Measurements from ENCODE around the gene COL9A1.

The COL9A1 gene

DNA sequence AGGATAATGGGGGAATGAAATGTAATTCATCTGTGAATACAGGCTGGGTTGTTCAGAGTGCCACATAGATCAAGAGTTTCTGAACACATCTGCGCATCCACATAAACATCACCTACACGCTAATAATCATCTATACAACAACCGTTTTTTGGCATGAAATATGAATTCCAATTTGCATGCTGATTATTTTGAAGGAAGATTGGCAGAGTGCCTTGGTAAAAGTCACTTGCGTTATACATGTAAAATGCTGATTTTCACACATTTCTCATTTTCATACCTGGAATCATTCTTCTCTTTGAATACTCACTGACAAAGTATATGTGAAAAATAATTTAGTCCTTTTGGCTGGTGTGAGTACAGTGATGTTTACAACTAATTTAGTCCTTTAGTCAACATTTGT, 17.7 kb downstream of the COL9A1 start:
- DNase-seq: no peak

DNA sequence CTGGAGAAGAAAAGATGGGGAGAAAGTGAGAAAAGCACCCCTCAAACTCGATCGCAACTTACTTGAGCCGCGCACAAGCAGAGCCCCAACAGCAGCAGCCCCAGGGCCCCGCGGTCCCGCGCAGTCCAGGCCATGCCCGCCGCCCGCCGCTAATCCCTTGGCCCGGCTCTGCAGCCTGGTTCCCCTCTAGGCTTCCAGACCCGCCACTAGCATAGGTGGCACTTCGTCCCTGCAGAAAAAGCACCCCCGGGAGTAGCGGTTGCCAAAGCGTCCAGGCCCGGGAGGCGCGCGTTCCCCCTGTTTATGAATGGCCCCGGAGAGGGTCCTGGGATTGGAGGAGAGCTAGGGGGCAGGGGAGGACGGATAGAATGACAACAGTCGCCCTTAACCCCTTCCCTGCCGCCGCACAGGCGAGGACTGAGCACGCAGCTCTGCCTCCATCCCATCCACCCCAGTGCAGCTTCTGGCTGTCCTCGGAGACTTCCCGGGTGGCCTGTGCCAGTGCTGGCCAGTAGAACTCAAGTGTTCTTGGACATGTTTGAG, 19.9 kb downstream of the COL9A1 start:
- no peak for DNase-seq

DNA sequence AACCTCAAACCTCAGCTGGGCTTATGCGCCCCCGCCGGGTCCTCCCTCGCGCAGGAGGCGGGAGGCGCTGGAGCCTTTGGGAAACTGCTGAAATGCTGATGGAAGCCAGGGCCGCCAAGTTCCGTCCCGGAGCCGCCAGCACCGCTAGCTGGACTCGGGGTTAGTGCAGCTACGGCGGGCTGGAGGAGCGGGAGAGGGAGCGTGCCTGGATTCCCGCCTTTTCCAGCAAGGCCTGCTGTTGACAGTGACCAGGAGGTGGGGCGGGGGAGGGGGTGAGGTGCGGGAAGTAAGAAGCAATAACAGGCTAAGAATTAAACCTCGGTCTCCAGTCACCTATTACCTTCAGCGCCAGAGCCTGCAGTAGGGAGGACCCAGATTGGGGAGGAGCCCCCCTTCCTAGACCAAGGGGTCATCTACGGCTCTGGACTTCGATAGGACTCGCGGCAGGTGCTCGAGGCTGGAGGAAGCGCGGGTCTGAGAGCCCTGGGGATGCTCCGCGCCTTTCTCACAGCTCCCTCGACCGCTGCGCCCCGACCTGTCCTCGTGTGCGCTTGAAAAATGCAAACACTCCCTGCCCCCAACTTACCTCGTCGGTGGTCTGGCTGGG, 20.5 kb downstream of the COL9A1 start:
- DNase-seq: no peak

DNA sequence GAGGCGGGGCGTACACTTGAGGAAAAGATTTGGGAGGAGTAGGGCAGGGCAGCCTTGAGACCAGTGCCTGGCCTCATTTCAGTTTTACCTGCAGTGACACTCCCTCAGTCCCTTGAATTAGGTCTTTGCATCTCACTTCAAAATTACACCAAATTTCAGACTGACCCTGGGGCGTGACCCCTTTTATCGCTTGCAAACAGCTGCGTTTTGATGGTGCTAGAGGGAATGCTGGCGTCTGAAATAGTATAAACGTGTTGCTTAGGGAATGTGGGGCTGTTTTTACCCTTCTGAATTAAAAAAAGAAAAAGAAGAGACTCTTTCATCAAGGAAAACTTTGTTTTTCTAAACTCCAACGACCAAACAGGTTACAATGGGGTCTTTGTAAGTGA, 21.0 kb downstream of the COL9A1 start:
- no peak for DNase-seq

DNA sequence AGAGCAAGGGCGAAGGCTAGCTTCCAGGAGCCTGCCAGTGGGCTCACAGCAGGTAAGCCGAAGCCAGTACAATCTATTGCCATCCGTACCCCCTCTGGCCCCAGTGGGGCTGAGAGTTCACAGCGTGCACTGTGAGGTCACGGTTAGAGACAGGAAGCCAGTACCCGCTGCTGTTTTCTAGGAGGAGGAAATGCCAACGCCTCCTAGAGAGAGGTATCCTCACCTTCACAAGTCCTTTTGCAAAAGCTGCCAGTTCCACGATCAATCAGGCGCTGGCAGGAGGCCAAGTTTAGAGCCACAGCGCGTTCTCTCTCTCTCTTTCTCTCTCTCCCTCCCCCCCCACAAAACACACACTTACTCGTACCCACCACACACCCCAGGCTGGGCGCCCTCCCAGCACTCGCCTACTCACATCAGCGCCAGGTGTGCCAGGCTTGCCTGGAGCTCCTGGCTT, 22.5 kb downstream of the COL9A1 start:
- DNase-seq: no peak

DNA sequence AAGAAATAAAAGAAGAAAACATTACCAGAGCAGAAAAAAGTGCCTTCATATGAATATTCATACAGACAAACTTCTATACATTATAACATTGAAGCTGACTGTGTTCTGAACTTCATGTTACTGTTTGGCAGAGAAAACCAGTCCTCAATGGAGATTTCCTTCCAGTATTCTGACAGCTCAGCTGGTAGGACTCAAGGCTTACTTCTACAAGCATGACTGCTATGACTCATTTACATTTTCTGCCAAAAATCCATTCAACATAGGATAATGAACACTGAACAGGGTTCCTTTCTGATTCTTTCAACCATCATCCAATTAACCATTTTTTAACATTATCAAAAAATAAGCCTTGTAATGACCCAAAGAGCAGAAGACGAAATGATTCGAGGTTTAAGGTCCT, 25.4 kb downstream of the COL9A1 start:
- DNase-seq: no peak

DNA sequence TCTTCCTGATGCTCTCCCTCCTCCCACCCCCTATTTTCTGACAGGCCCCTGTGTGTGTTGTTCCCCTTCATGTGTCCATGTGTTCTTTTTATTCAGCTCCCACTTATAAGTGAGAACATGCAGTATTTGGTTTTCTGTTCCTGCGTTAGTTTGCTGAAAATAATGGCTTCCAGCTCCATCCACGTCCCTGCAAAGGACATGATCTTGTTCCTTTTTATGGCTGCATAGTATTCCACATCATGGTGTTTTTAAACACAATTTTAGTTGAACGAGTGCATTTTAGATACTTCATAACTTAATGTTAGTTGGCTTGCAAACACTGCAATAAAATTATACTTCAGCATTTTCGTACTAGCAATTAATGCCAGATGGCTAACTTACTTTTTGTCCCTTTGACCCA, 28.5 kb downstream of the COL9A1 start:
- no peak for DNase-seq

DNA sequence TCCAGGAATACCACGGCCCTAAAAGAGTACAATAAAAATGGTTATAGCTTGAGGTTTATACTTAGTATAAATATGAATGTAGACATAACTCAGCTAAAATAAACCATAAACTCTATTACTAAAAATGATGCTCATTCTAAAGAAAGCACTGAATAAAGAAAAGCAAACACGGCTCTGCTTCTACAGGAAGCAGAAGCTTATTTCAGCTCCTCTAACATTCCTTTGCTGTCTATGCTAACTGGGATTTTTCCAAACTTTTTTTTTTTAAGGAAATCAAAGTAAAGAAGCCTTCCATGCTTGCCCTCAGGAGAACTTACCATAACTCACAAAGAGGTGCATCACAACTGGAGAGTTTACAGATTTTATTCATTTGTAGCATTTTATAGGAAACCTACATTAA, 30.8 kb downstream of the COL9A1 start:
- no peak for DNase-seq

DNA sequence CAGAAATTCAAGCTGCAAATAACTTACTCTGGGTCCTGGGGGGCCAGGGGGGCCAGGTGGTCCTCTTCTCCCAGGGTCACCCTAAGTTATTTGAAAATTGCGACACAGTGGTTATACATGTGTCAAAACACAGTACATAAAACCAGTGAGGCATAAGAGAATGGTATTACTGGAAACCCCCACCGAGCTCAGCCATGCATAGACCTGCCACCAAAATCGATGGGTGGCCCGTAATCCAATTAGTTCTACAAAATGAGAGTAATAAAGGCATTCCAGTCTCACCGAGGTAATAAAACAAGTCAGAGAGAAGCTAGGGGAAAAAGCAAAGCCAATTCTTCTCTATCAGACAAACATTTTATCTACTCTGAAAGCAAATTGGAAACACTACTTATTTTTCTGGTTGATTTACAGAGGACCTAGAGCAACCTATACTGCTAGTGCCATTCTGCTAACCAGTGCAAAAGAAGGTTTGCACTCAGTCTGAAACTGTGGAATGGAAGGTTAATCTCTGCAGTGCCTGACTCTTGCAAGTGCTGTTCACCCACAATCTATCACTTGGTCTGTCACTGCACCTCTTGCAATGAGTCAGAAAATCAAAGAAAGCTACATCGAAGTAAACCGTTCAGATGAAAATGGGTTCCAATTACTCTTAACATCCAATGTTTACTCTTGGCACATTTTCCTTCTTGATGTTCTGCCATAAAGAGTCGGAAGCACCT, 32.4 kb downstream of the COL9A1 start:
- DNase-seq: no peak

DNA sequence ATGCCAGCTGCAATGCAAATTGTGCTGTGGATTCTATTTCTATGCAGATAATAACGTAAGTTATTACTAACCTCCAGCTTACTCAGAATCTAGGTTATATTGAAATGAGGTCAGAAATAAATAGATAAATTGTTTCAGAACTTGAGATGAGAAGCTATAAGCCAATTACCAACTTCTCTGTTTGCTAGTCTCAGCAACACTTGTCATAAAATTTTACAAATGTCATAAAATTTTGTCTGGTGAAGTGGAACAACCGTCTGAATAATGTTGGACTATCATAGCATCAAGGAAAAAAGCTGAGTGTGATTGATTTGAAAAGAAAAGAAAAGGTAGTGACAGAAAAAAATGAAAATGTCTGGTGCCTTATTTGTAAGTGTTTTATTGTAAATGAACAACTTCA, 36.7 kb downstream of the COL9A1 start:
- DNase-seq: no peak

DNA sequence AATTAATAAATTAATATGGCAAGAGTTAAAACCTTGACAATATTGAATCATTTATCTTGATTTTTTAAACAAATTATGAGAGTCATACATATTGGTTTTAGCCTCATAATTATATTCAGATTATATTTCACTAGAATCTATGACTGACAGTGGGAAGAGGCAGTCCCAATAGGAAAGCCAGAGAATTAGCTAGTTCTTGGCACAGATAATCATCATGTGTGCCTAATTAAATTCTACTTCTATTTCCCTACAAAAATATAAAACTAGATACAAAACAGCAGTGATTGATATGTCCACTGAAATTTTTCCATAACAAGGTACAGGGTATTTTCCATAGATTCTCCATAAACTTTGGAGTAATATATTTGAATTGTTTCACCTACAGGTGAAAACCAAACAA, 38.6 kb downstream of the COL9A1 start:
- no peak for DNase-seq

DNA sequence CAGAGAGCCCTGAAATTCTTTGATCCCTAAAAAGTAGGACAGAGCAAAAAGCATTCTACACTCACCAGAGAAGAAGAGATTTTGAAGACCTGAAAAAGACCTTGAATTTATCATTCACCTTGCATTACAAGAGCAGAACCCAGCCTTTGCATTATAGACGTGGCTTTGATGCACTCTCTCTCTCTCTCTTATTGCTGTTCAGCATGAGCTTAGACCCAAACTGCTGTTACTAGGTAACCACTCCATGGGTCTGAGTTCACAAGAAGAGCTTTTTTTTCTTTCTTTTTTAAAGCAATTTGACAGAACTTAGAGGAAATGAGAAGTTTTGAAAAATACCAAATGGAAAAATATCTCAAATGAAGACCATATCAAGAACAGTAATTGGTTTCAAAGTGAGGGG, 44.4 kb downstream of the COL9A1 start:
- DNase-seq: no peak

DNA sequence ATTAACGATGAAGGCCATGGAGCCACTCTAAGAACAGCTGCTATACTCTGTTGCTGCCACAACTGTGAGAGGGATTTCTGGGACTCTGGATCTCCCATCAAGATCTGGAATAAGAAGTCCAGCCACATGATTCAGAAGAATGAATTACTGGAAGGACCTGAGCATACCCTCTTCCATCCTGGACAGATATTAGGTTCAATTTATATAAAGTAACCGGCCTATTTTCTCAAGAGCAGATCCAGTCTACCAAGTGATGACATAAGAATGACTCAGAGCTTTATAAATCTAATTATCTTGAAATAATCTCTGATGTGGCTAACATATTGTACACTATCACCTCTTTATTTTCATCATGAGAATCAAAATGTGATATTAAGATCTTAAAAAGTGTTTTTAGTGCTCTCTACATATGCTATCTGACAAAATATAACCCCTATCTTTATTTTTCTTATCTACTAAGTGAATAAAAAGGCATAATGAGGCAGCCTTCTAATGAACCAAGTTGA, 45.1 kb downstream of the COL9A1 start:
- no peak for DNase-seq

DNA sequence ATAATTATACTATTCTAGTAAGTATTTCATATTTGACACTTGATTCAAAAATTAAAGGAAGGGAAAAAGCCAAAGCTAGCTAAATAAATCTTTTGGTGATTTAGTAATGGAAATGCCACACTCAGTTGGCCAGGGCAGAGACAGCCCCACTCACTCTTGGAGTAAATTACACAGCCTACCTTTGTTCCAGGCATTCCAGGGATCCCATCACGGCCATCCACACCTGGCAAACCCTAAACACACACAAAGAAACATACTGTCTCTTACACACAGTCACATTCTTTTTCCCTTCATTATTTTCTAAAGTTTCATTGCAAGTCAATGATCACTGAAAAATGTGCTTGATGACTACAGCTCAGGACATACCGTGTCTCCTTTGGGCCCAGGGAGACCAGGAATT, 48.1 kb downstream of the COL9A1 start:
- DNase-seq: no peak

DNA sequence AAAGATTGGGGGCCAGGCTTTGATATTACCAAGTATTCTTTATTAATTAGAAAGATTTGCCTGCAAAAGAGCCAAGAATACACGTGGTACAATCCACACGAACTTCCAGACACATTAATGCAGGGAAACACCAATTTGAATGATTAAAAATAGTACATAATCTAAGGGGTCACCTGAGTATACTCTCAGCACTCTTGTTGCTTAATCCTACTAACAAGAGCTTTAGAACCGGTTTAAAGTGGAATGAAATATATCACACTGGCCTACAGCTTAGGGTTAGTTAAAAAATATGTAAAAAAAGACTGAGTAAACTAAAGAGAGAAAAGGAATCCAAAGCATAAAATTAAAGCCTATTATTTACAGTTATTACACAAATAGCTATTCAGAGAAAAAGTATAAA, 49.0 kb downstream of the COL9A1 start:
- DNase-seq: no peak

DNA sequence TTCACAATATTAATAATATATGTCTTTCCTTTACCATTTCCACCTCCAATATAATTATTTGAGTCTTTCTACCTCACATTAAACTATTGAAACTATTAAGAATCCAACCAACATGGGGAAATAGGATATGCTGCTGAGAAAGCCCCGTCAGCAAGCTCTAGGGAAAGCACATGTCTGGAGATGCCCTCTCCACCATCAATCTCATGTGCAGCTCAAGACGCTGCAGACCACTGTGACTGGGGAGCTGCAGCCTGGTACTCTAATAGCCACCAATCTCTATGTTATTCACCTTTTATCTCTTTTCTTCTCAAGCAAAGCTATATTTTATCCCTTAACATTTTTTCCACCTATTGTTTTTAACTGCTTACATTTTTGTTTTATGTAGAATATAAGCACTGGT, 50.3 kb downstream of the COL9A1 start:
- no peak for DNase-seq

DNA sequence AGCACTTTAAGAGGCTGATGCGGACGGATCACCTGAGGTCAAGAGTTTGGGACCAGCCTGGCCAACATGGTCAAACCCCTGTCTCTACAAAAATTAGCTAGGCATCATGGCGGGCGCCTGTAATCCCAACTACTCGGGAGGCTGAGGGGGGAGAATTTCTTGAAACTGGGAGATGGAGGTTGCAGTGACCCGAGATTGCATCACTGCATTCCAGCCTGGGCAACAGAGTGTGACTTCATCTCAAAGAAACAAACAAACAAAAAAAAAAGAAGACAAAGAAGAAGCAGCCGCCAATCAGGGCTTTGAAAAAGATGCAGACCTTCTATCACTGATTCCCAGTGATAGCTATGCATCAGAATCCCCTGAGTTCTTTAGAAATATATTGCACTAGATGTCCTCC, 56.8 kb downstream of the COL9A1 start:
- no peak for DNase-seq

DNA sequence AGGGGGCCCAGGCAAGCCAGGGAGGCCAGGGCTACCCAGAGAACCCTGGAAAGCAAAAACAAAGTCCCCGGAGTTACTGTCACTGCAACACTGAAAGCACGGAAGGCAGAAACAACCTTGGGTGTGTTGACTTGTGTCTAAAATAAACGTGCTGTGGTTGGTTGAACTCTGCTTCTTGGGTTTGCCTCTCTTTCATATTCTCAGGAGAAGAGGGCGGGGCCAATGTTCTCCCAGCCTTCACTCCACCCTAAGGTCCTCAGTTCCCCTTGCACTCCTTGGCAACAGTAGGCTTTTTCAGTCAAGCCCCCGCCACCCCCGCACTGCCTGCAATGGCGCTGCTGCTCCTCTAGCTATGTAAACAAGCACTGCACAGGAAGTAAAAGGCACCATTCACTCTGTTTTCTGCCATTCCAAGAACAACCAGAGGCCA, 60.9 kb downstream of the COL9A1 start:
- DNase-seq: no peak

DNA sequence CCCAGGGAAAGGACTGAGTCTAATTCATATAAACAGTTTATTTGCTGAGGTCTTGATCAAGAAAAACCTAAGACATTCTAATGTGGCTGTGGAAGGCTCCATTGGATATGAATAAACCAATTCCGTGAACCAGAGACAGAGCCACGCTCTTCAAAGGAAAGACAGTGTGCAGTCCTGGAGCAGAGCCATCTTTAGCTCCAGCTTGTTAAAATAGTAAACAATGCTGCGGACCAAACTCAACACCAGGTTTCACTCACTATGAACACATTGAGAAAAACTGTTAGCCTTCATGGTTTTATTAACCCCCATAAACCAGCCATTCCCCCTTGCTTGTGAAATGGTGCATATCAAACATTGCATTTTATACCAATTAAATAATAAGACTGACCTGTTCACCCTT, 61.9 kb downstream of the COL9A1 start:
- no peak for DNase-seq

DNA sequence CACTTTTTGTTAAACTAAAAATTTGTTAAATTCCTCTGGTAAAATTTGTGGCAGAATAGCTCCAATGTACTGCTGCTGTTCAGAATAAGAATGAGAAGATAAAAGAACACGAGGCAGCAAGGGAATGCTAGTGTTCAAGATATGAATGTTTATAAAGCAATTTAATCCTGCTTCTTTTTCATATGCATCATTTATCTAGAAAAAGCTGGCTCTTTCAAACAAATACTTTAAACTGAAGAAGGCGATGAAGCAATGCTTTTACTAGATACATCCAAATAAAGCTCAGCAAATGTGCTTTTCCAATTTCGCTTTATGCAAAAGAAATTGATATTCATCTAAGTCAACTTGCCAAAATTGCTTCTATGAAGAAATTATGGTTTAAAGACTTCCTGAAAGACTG, 66.5 kb downstream of the COL9A1 start:
- DNase-seq: no peak

DNA sequence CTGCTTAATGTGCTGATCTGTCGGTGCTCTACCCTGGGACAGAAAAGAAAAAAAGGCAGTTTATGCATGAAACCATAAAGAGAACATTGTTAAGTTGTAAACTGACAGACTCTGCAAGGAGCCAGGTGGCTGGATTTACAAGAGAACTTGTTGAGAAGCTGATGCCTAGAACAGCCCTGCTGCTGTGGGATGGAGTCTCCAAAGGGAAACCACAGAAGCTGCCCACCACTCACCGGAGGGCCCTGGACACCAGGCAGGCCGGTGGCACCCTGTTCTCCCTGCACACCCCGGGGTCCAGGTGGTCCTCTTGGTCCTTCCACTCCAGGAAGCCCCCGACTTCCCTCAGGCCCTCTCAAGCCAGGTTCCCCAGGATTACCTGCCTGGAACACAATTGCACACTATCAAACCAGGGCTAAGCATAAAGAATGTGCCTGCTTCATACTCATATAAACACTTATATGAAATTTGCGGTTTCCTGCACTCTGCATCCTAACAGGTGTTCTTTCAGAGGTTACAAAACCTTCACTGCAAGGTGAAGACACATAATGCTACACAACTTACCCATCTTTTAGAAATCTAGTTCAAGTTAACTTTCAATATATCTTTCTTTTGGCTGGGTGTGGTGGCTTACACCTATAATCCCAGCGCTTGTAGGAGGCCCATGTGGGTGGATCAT, 68.2 kb downstream of the COL9A1 start:
- DNase-seq: no peak

DNA sequence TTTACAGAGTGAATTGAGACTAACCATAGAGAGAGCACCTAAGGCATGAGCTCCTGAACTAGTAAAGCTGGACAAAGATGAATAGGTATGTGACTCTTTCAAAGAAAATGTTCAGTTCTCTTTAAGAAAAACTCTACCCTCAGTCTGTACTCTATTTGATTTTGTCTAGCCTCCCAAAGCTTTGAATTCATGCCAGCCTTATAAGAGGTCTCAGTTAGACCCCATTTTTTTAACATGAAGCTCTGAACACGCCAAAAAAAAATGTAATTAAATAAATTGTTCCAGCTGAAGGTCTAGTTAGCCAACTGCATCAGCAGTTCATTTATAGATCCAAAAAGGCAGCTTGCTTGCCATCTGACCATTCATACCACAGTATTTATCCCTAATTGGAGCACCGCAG, 71.6 kb downstream of the COL9A1 start:
- DNase-seq: no peak

DNA sequence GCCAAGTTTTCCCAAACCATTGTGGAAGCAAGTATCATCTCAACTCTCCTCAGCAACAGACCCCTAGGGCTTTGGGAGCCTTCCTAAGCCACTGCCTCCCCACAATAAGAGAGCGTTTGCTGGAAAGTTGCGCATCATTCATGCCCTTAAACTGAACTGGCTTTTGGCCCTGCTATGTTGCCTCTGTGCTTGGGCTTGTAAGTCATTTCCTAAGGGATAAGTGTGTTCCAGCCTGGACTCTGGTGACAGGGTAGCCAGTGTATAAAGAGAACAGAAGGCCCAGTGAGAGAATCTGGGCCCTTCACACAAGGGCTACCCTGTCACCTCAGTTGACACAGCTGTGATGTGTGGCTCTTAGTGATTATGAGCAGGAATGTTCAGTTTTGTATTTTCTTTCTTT, 77.8 kb downstream of the COL9A1 start:
- DNase-seq: no peak

DNA sequence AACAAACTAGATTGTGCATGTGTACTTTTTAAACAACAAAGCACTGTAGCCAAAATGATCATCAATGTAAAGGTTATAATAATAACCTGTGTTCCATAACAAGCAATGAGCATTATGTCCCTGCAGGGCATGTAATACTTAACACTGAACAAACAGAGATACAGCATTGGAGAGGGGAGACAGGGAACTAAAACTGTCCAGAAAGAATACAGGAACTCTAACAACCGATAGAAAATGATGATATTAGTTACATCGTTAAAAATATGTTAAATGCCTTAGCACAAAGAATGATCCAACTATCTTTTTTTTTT, 80.5 kb downstream of the COL9A1 start:
- no peak for DNase-seq

Data from stimulated activated CD4-positive, alpha-beta T cell treated with anti-CD3 and anti-CD28 coated beads, Interleukin-15, amount 100 ng/mL, for 24 hours (primary cell).